Osteoblast (primary cell): Measurements from ENCODE around the gene GPR107. TPM values are rescaled to one million over a fixed set of nuclear protein-coding genes. Genes with fewer than 3 reads are reported as not detected.

Source experiments
- DNase-seq: peaks from one replicate; pipeline ENCODE4 v3.0.0; 2011; ENCODE audit warnings: low spot score, mixed read lengths; ENCODE audit not compliant: insufficient read length; ENCODE audit errors: missing footprints
- H2AFZ ChIP-seq: 2 replicates; pipeline ENCODE4 v1.6.0; 2011; ENCODE audit warnings: mild to moderate bottlenecking, low read length
- H3K27ac ChIP-seq: 2 replicates; pipeline ENCODE4 v1.5.1; 2011; ENCODE audit warnings: mild to moderate bottlenecking, low read depth, low read length, moderate library complexity
- H3K27me3 ChIP-seq: 2 replicates; pipeline ENCODE4 v1.6.0; 2012; ENCODE audit warnings: mild to moderate bottlenecking, control low read depth, inconsistent platforms, low read length, moderate library complexity; ENCODE audit not compliant: insufficient read depth
- H3K36me3 ChIP-seq: 2 replicates; pipeline ENCODE4 v1.5.1; 2011; ENCODE audit warnings: mild to moderate bottlenecking, low read length, control low read depth, moderate library complexity; ENCODE audit not compliant: insufficient read depth
- H3K4me1 ChIP-seq: 2 replicates; pipeline ENCODE4 v1.5.1; 2011; ENCODE audit warnings: mild to moderate bottlenecking, low read length, control low read depth, moderate library complexity; ENCODE audit not compliant: insufficient read depth
- H3K4me2 ChIP-seq: 2 replicates; pipeline ENCODE4 v1.6.0; 2011; ENCODE audit warnings: mild to moderate bottlenecking, low read length; ENCODE audit not compliant: insufficient read depth
- H3K4me3 ChIP-seq: fragments of 200-600 bp; sonication (generic); 3 replicates; pipeline ENCODE4 v1.5.1; 2012; ENCODE audit warnings: mild to moderate bottlenecking, low read length, inconsistent platforms; ENCODE audit not compliant: insufficient read depth
- H3K79me2 ChIP-seq: 2 replicates; pipeline ENCODE4 v1.6.0; 2012; ENCODE audit warnings: mild to moderate bottlenecking, low read length, control low read depth, inconsistent platforms; ENCODE audit not compliant: insufficient read depth
- H3K9me3 ChIP-seq: 2 replicates; pipeline ENCODE4 v1.5.1; 2011; ENCODE audit warnings: low read depth, low read length, control low read depth
- H4K20me1 ChIP-seq: 2 replicates; pipeline ENCODE4 v1.6.0; 2012; ENCODE audit warnings: mild to moderate bottlenecking, low read length, control low read depth; ENCODE audit not compliant: insufficient read depth
- total RNA-seq: library from RNA; depleted of rRNA; stranded (reverse); fragments of >200 nt; gene quantifications from 2 replicates; pipeline ENCODE4 v1.2.3, GENCODE V29; 2012
- TF ChIP-seq, protein P1 (sequence below): IDR thresholded peaks from 2 replicates; pipeline ENCODE4 v1.5.1; 2011; ENCODE audit warnings: mild to moderate bottlenecking, low read depth, low read length, moderate library complexity; ENCODE audit errors: extremely low read depth

GPR107 gene
- total RNA-seq, 1 donor = 25.3 TPM

DNA sequence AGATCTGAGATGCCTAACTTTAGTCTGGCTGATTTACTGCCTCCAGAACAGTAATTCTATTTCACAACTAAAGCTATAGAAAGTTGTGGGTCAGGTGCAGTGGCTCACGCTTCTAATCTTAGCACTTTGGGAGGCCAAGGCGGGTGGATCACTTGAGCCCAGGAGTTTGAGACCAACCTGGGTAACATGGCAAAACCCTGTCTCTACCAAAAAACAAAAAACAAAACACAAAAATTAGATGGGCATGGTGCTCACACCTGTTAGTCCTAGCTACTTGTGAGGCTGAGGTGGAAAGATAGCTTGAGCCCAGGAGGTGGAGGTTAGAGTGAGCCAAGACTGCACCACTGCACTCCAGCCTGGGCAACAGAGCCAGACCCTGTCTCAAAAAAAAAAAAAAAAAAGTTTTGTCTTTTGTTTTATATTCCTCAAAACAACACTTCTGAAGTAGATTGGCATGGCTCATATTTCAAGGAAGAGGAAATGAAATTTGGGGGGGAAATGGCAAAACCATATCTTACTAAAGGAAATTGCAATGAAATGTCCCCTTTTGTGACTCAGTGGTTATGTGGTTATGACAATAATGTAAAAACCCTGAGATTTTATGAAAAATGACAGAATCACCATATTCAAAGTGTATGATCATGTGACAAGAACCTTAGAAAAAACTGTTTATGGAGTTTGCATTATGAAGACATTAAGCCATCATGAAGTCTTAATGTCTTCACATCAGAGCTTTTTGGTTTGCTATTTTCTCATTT lies 26.9 kb upstream of the GPR107 start:
- no peaks in the 10 kb centered on the region for H3K36me3 ChIP-seq
- peaks cover 13% of the 10 kb centered on the region for H3K4me1 ChIP-seq
- peaks cover 66% of the 10 kb centered on the region for H3K79me2 ChIP-seq
- no peak overlapping the region for H3K4me3 ChIP-seq
- TF ChIP-seq, protein P1, sequence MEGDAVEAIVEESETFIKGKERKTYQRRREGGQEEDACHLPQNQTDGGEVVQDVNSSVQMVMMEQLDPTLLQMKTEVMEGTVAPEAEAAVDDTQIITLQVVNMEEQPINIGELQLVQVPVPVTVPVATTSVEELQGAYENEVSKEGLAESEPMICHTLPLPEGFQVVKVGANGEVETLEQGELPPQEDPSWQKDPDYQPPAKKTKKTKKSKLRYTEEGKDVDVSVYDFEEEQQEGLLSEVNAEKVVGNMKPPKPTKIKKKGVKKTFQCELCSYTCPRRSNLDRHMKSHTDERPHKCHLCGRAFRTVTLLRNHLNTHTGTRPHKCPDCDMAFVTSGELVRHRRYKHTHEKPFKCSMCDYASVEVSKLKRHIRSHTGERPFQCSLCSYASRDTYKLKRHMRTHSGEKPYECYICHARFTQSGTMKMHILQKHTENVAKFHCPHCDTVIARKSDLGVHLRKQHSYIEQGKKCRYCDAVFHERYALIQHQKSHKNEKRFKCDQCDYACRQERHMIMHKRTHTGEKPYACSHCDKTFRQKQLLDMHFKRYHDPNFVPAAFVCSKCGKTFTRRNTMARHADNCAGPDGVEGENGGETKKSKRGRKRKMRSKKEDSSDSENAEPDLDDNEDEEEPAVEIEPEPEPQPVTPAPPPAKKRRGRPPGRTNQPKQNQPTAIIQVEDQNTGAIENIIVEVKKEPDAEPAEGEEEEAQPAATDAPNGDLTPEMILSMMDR = no peak
- no peaks in the 10 kb centered on the region for H3K9me3 ChIP-seq
- H3K4me2 ChIP-seq = no peak overlapping the region
- H3K27me3 ChIP-seq = no peaks in the 10 kb centered on the region
- H3K27ac ChIP-seq = no peak overlapping the region
- H4K20me1 ChIP-seq = peaks cover 30% of the 10 kb centered on the region
- DNase-seq = no peak
- no peak overlapping the region for H2AFZ ChIP-seq

DNA sequence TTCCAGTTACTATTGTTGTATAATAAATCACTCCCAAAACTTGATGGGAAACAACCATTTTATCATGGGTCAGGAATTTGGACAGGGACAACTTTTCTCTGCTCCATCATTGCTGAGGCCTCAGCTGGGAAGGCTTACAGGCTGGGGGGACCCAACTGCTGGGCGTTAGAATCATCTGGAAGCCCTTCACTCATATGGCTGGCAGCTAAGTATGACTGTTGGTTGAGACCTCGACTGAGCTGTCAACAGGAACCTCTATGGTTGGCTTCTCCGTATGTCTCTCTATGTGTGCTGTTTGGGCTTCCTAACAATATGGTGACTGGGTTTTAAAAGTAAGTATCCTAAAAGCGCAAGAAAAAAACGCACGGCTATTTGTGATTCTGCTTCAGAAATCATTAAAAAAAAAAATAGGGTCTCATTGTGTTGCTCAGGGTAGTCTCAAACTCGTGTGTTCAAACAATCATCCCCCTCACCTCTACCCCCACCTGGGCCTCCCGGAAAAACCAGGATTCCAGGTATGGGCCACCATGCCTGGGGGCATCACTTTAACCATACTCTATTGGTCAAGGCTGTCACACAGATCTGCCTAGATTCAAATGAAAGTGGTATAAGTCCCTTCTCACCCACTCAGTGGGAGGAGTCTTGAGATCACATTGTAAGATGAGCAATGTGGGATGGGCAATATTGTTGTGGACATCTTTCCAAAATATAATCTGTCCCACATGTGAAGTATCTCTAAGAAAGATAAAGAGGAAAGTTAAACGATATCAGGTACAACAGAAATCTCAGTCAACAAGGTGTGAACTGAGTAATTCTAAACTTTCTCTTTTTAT lies 26.0 kb upstream of the GPR107 start:
- no peak overlapping the region for H3K4me2 ChIP-seq
- H3K27me3 ChIP-seq = no peaks in the 10 kb centered on the region
- no peaks in the 10 kb centered on the region for H3K36me3 ChIP-seq
- TF ChIP-seq, protein P1 = no peak
- no peaks in the 10 kb centered on the region for H3K9me3 ChIP-seq
- H3K27ac ChIP-seq = no peak overlapping the region
- no peak for DNase-seq
- no peak overlapping the region for H2AFZ ChIP-seq
- H3K79me2 ChIP-seq = peaks cover 70% of the 10 kb centered on the region
- peaks cover 30% of the 10 kb centered on the region for H4K20me1 ChIP-seq
- H3K4me1 ChIP-seq = peaks cover 13% of the 10 kb centered on the region
- no peak overlapping the region for H3K4me3 ChIP-seq

DNA sequence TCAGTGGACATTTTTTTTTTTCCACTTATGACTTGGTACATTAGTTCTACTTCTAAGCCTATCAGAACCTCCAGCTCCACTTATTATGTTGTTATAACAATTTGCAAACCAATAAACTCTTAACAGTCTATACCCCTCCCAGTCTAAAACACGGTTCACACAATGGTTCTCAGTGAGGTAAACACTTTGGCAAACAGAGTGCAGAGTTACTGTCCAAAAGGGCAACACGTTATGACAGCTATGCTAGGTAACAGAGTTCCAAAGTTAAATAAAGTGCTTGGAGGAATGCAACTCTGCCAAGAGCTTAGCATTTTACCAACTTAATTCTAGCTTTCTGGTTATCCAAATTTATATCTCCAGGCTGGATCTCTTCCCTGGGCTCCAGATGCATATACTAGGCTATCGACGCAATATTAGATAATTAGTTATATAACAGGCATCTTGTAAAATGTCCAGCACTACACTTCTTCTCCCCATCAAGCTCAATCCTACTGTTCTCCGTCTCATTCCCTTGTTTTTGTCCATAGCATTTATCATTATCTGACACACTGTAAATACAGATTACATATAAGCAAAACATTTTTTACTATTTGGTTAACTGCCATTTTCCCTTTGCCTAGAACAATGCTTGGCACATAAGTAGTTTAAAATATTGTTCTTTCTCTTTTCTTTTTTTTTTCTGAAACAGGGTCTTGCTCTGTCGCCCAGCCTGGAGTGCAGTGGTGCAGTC lies 25.0 kb upstream of the GPR107 start:
- peaks cover 13% of the 10 kb centered on the region for H3K4me1 ChIP-seq
- no peak overlapping the region for H3K27ac ChIP-seq
- H3K36me3 ChIP-seq = no peaks in the 10 kb centered on the region
- H4K20me1 ChIP-seq = peaks cover 24% of the 10 kb centered on the region
- TF ChIP-seq, protein P1 = no peak
- H3K4me3 ChIP-seq = no peak overlapping the region
- DNase-seq = no peak
- peaks cover 70% of the 10 kb centered on the region for H3K79me2 ChIP-seq
- no peaks in the 10 kb centered on the region for H3K9me3 ChIP-seq
- H3K4me2 ChIP-seq = no peak overlapping the region
- H3K27me3 ChIP-seq = no peaks in the 10 kb centered on the region
- no peak overlapping the region for H2AFZ ChIP-seq
